Activated T-cell treated with anti-CD3 and anti-CD28 coated beads, Interleukin-2, amount 50 U/mL, for 4 hours (primary cell): ENCODE data around the gene SUMF1. TPM values are rescaled to one million over a fixed set of nuclear protein-coding genes. Genes with fewer than 3 reads are reported as not detected.

Experiments used
- ATAC-seq, 2 donors: fragments of 200-7000 bp; cut with Tn5 transposase; one replicate each; pipeline ENCODE4 v1.10.0; 2021
- DNase-seq: peaks from one replicate; pipeline ENCODE4 v3.0.0-alpha.2; 2020
- H3K27me3 Mint-ChIP-seq: one replicate; pipeline ENCODE4 v1.8.0; 2021; ENCODE audit warnings: low read depth, mixed read lengths
- H3K36me3 Mint-ChIP-seq: one replicate; pipeline ENCODE4 v1.8.0; 2022; ENCODE audit warnings: mixed read lengths; ENCODE audit not compliant: insufficient read depth
- H3K4me1 Mint-ChIP-seq: one replicate; pipeline ENCODE4 v1.8.0; 2021; ENCODE audit warnings: low read depth, mixed read lengths
- H3K4me3 Mint-ChIP-seq: one replicate; pipeline ENCODE4 v1.8.0; 2021; ENCODE audit warnings: mild to moderate bottlenecking, moderate library complexity, mixed read lengths
- H3K9me3 Mint-ChIP-seq: one replicate; pipeline ENCODE4 v1.8.0; 2021; ENCODE audit warnings: mixed read lengths
- total RNA-seq, 3 donors: library from RNA; stranded (reverse); gene quantifications; one replicate each; pipeline ENCODE4 v1.2.1, GENCODE V29; 2021

Gene SUMF1
- total RNA-seq, 3 donors from 2014 or later = 7.5 to 10.4 (median 9.4) TPM

DNA sequence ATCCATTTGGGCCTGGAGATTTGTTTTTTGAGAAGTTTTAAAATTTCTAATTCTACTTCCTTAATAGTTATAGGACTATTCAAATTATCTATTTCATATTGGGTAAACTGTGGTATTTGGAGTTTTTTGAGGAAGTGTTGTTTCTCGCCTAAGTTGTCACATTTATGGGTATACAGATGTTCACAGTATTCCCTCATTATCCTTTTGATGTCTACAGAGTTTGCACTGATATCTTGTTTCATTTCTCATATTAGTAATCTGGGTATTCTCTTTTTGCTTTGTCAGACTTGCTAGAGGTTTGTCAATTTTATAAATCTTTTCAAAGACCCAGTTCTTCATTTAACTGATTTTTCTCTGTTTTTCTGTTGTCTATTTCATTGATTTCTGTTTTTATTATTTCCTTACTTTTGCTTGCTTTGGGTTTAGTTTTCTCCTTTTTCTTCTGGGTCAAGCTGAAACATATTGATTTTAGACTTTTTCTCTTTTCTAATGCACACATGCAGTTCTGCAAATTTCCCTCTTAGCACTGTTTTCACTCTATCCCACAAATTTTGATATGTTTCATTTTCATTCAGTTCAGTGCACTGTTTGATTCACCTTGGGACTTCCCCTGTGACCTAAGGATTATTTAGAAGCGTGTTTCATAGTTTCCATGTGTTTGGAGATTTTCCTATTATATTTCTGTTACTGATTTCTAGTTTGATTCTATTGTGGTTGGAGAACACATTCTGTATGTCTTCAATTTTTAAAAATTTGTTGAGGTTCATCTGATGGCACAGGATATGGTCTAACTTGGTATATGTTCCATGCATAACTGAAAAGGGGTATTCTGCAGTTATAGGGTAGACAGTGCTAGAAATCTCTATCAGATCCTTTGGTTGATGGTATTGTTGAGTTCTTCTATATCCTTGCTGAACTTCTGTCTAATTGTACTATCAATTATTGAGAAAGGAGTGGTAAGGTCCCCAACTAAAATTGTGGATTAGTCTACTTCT is 79.6 kb downstream of the SUMF1 start:
- ATAC-seq (peak; percentile 86 to 87), DNase-seq (no peak)
- peak overlapping the region; percentile 7 for H3K4me3 Mint-ChIP-seq
- H3K27me3 Mint-ChIP-seq = no peaks in the 10 kb centered on the region
- no peaks in the 10 kb centered on the region for H3K9me3 Mint-ChIP-seq
- H3K36me3 Mint-ChIP-seq = peaks cover 16% of the 10 kb centered on the region
- peaks cover 38% of the 10 kb centered on the region for H3K4me1 Mint-ChIP-seq

DNA sequence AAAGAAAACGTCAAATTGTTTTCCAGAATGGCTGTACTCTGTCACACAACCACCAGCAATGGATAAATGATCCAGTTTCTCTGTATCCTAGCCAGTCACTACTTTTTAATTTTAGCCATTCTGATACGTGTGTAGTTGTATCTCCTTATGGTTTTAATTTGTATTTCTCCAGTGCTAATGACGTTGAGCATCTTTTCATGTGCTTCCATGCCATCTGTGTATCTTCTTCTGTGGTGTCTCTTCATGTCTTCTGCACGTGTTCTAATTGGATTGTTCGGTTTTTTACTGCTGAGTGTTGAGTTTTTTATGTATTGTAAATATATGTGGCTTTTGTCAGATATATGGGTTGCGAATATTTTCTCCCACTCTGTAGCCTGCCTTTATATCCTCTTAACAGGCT is 81.9 kb downstream of the SUMF1 start:
- H3K27me3 Mint-ChIP-seq = no peaks in the 10 kb centered on the region
- peaks cover 2% of the 10 kb centered on the region for H3K9me3 Mint-ChIP-seq
- H3K4me3 Mint-ChIP-seq = no peak overlapping the region
- no peak for DNase-seq
- H3K36me3 Mint-ChIP-seq = peaks cover 16% of the 10 kb centered on the region
- H3K4me1 Mint-ChIP-seq = peaks cover 38% of the 10 kb centered on the region
- no peak for ATAC-seq

GRCh38 chr3:4380013-4380412 is 87.1 kb downstream of the SUMF1 start:
- Mint-ChIP-seq H3K36me3 (peaks cover 37% of the 10 kb centered on the region), H3K9me3 (peaks cover 10% of the 10 kb centered on the region), H3K4me3 (no peak overlapping the region), H3K27me3 (no peaks in the 10 kb centered on the region), H3K4me1 (no peaks in the 10 kb centered on the region)
- DNase-seq = no peak
- ATAC-seq = no peak

- no peak overlapping the region for H3K4me3 Mint-ChIP-seq
- H3K9me3 Mint-ChIP-seq = peaks cover 20% of the 10 kb centered on the region
- no peak for DNase-seq
- no peaks in the 10 kb centered on the region for H3K4me1 Mint-ChIP-seq
- no peak for ATAC-seq
- H3K27me3 Mint-ChIP-seq = no peaks in the 10 kb centered on the region
- H3K36me3 Mint-ChIP-seq = peaks cover 55% of the 10 kb centered on the region
These were observed 90.6 kb downstream of the SUMF1 start for GRCh38 chr3:4376499-4376898.

DNA sequence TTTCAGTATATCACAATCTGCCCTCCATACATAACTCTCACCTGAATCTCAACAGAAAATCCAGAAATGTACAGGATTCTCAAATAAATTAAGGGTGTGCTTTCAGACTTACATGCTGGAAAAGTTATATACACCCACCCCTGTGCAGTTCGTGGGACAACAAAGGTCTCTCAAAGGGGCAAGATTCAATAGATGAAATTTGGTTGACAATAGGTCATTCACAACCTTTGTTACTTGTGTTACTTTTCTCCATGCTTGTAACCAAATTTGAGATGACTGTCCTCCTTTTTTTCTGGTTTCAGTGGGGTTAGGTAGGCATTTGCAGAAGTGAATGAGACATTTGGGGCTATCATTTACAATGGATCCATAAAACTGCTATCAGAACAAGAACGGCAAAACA is 91.2 kb downstream of the SUMF1 start:
- Mint-ChIP-seq H3K4me3 (no peak overlapping the region), H3K4me1 (no peaks in the 10 kb centered on the region), H3K9me3 (peaks cover 20% of the 10 kb centered on the region), H3K36me3 (peaks cover 54% of the 10 kb centered on the region), H3K27me3 (no peaks in the 10 kb centered on the region)
- DNase-seq (no peak), ATAC-seq (no peak)

GRCh38 chr3:4373669-4374068 is 93.4 kb downstream of the SUMF1 start:
- Mint-ChIP-seq H3K4me1 (no peaks in the 10 kb centered on the region), H3K27me3 (no peaks in the 10 kb centered on the region), H3K4me3 (no peak overlapping the region), H3K36me3 (peaks cover 46% of the 10 kb centered on the region), H3K9me3 (peaks cover 15% of the 10 kb centered on the region)
- ATAC-seq = no peak
- no peak for DNase-seq

- Mint-ChIP-seq H3K4me1 (peaks cover 3% of the 10 kb centered on the region), H3K4me3 (no peak overlapping the region), H3K9me3 (no peaks in the 10 kb centered on the region), H3K27me3 (no peaks in the 10 kb centered on the region), H3K36me3 (peaks cover 19% of the 10 kb centered on the region)
- DNase-seq (no peak), ATAC-seq (no peak)
These were observed 104.5 kb downstream of the SUMF1 start for GRCh38 chr3:4362523-4362922.

- Mint-ChIP-seq H3K36me3 (peaks cover 19% of the 10 kb centered on the region), H3K9me3 (no peaks in the 10 kb centered on the region), H3K4me3 (no peak overlapping the region), H3K4me1 (peaks cover 3% of the 10 kb centered on the region), H3K27me3 (no peaks in the 10 kb centered on the region)
- DNase-seq (no peak), ATAC-seq (no peak)
These were observed 106.3 kb downstream of the SUMF1 start for GRCh38 chr3:4360817-4361216.

GRCh38 chr3:4359805-4360502 is 107.1 kb downstream of the SUMF1 start:
- Mint-ChIP-seq H3K27me3 (no peaks in the 10 kb centered on the region), H3K4me3 (no peak overlapping the region), H3K36me3 (peaks cover 19% of the 10 kb centered on the region), H3K4me1 (peaks cover 4% of the 10 kb centered on the region), H3K9me3 (no peaks in the 10 kb centered on the region)
- DNase-seq (no peak), ATAC-seq (no peak)

- no peaks in the 10 kb centered on the region for H3K9me3 Mint-ChIP-seq
- no peak overlapping the region for H3K4me3 Mint-ChIP-seq
- peaks cover 19% of the 10 kb centered on the region for H3K36me3 Mint-ChIP-seq
- DNase-seq (no peak), ATAC-seq (no peak)
- H3K27me3 Mint-ChIP-seq = no peaks in the 10 kb centered on the region
- H3K4me1 Mint-ChIP-seq = peaks cover 6% of the 10 kb centered on the region
These were observed 108.8 kb downstream of the SUMF1 start for GRCh38 chr3:4358273-4358672.

DNA sequence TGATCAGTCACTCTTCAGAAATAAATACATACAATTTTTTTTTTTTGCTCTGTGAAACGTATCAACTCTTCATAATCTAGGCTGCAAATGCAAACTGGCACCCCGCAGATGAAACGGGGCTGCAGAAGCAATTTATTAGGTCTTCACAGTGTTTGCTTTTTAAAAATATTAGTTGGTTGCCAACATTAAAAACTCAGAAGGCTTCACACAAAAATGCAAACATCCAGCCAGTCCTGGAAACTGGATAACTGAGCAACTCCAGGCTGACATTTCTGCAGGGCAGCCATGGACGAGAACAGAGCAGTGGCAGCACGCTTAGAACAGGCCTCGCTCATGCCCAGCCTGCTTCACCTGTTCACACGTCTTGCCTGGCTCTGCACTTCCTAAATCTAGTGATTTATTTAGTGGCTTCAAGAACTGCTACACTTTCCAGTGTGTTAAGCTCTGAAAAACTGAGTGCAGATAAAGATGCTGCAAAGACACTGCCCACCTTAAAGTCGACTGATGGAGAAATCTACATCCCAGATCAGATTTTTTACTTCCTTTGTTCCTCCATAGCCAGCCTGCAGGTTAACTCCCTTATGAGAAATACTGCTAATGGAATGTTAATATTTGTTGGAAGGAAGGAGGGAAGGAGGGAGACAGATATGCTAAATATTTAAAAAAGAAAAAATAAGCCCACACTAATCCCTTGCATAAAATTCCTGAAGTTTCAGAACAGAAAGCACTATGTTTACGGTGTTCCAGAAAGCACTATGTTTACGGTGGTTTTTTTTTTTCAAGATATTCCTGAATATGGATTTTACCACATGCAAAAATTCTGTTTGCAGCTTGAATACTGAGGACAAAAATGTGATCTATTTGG is 110.3 kb downstream of the SUMF1 start:
- no peak for DNase-seq
- Mint-ChIP-seq H3K27me3 (no peaks in the 10 kb centered on the region), H3K4me1 (peaks cover 18% of the 10 kb centered on the region), H3K4me3 (no peak overlapping the region), H3K9me3 (no peaks in the 10 kb centered on the region), H3K36me3 (peaks cover 14% of the 10 kb centered on the region)
- no peak for ATAC-seq

GRCh38 chr3:4356220-4356540 is 110.9 kb downstream of the SUMF1 start:
- no peak for ATAC-seq
- H3K9me3 Mint-ChIP-seq = no peaks in the 10 kb centered on the region
- H3K27me3 Mint-ChIP-seq = no peaks in the 10 kb centered on the region
- DNase-seq = no peak
- H3K4me1 Mint-ChIP-seq = peaks cover 24% of the 10 kb centered on the region
- no peak overlapping the region for H3K4me3 Mint-ChIP-seq
- peaks cover 8% of the 10 kb centered on the region for H3K36me3 Mint-ChIP-seq

GRCh38 chr3:4355401-4356219 is 111.5 kb downstream of the SUMF1 start:
- ATAC-seq (no peak), DNase-seq (no peak)
- H3K36me3 Mint-ChIP-seq = peaks cover 5% of the 10 kb centered on the region
- H3K4me3 Mint-ChIP-seq = no peak overlapping the region
- H3K4me1 Mint-ChIP-seq = peaks cover 27% of the 10 kb centered on the region
- no peaks in the 10 kb centered on the region for H3K27me3 Mint-ChIP-seq
- no peaks in the 10 kb centered on the region for H3K9me3 Mint-ChIP-seq
